ENCODE measurements around the gene METTL16. TPM values are rescaled to one million over a fixed set of nuclear protein-coding genes. Genes with fewer than 3 reads are reported as not detected.

METTL16 gene
- total RNA-seq, 2 donors from 2014 or later, result 16.3 to 23.1 TPM

GRCh38 chr17:2378905-2379304 lies 132.8 kb downstream of the METTL16 start:
- intact Hi-C loops (cut with DNase I), result no loop called here
- no peaks in the 10 kb centered on the region for H3K4me1 ChIP-seq
- H3K4me3 ChIP-seq, result no peak overlapping the region
- DNase-seq, result no peak
- H3K36me3 ChIP-seq, result no peaks in the 10 kb centered on the region
- H3K27me3 ChIP-seq, result no peaks in the 10 kb centered on the region
- no peak overlapping the region for H3K9ac ChIP-seq (ENCODE audit: low read depth in 2 of 2, low read length in 2 of 2)
- no peak for TF ChIP-seq CTCF (IDR thresholded peaks at IDR 0.05)
- H3K27ac ChIP-seq, result no peak overlapping the region
- no peaks in the 10 kb centered on the region for H3K9me3 ChIP-seq

- Histone ChIP-seq H3K27ac (no peak overlapping the region), H3K27me3 (no peaks in the 10 kb centered on the region), H3K9me3 (no peaks in the 10 kb centered on the region), H3K36me3 (no peaks in the 10 kb centered on the region), H3K4me1 (no peaks in the 10 kb centered on the region), H3K4me3 (no peak overlapping the region), H3K9ac (ENCODE audit: low read depth in 2 of 2, low read length in 2 of 2) (no peak overlapping the region)
- no peak for TF ChIP-seq CTCF (IDR thresholded peaks at IDR 0.05)
- intact Hi-C loops (cut with DNase I), result no loop called here
- no peak for DNase-seq
These were observed 134.0 kb downstream of the METTL16 start for GRCh38 chr17:2377659-2378058.

- H3K9me3 ChIP-seq, result no peaks in the 10 kb centered on the region
- intact Hi-C loops (cut with DNase I), result no loop called here
These were observed 135.6 kb downstream of the METTL16 start for GRCh38 chr17:2376107-2376506.

GRCh38 chr17:2375406-2375805 lies 136.3 kb downstream of the METTL16 start:
- Histone ChIP-seq H3K27ac (no peak overlapping the region), H3K9me3 (no peaks in the 10 kb centered on the region), H3K27me3 (no peaks in the 10 kb centered on the region), H3K9ac (ENCODE audit: low read depth in 2 of 2, low read length in 2 of 2) (no peak overlapping the region), H3K4me1 (no peaks in the 10 kb centered on the region), H3K36me3 (no peaks in the 10 kb centered on the region), H3K4me3 (no peak overlapping the region)
- intact Hi-C loops (cut with DNase I), result no loop called here
- DNase-seq, result no peak
- TF ChIP-seq CTCF (IDR thresholded peaks at IDR 0.05), result no peak

More at GRCh38 chr17:2376107-2376506, 135.6 kb downstream of the METTL16 start:
- Histone ChIP-seq H3K9ac (ENCODE audit: low read depth in 2 of 2, low read length in 2 of 2) (no peak overlapping the region), H3K4me1 (no peaks in the 10 kb centered on the region), H3K27ac (no peak overlapping the region), H3K27me3 (no peaks in the 10 kb centered on the region), H3K4me3 (no peak overlapping the region), H3K36me3 (no peaks in the 10 kb centered on the region)
- no peak for TF ChIP-seq CTCF (IDR thresholded peaks at IDR 0.05)
- DNase-seq, result no peak

GRCh38 chr17:2374549-2375285 lies 137.0 kb downstream of the METTL16 start:
- TF ChIP-seq CTCF (IDR thresholded peaks at IDR 0.05), result no peak
- H3K27ac ChIP-seq, result no peak overlapping the region
- no peaks in the 10 kb centered on the region for H3K9me3 ChIP-seq
- H3K4me3 ChIP-seq, result no peak overlapping the region
- no peak overlapping the region for H3K9ac ChIP-seq (ENCODE audit: low read depth in 2 of 2, low read length in 2 of 2)
- H3K4me1 ChIP-seq, result no peaks in the 10 kb centered on the region
- H3K27me3 ChIP-seq, result no peaks in the 10 kb centered on the region
- no peaks in the 10 kb centered on the region for H3K36me3 ChIP-seq
- DNase-seq, result no peak
- intact Hi-C loops (cut with DNase I), result no loop called here
